Activated CD8-positive, alpha-beta memory T cell treated with anti-CD3 and anti-CD28 coated beads, Interleukin-2, amount 50 U/mL, for 1 hour (primary cell): ENCODE results near the gene TMC1.
"Not testable (repeated sequence)": the region's sequence is repeated elsewhere in the genome, so short reads cannot be mapped to it uniquely, and the experiment has no call there.

ENCODE experiments used
- DNase-seq: peaks from one replicate; pipeline ENCODE4 v3.0.0-alpha.2; 2020; ENCODE audit errors: extremely low read depth

The TMC1 gene

GRCh38 chr9:72521416-72521815, at the start of gene TMC1:
Gene TMC1 (plus strand): TSS chr9:72521608. CDS start chr9:72648649, 127,041 bp downstream.
- not testable (repeated sequence) for DNase-seq

GRCh38 chr9:72473474-72474261, 47.7 kb upstream of the TMC1 start:
- DNase-seq: no peak

GRCh38 chr9:72474676-72475075, 46.7 kb upstream of the TMC1 start:
- DNase-seq: no peak

- no peak for DNase-seq
Observed at GRCh38 chr9:72476100-72476499, 45.3 kb upstream of the TMC1 start.

- no peak for DNase-seq
Observed at GRCh38 chr9:72476617-72477437, 44.6 kb upstream of the TMC1 start.

GRCh38 chr9:72477930-72478518, 43.4 kb upstream of the TMC1 start:
- no peak for DNase-seq

GRCh38 chr9:72478966-72479365, 42.4 kb upstream of the TMC1 start:
- no peak for DNase-seq

GRCh38 chr9:72480261-72480660, 41.1 kb upstream of the TMC1 start:
- DNase-seq: not testable (repeated sequence)

GRCh38 chr9:72480921-72481320, 40.5 kb upstream of the TMC1 start:
- DNase-seq: no peak

- no peak for DNase-seq
Observed at GRCh38 chr9:72485821-72486593, 35.4 kb upstream of the TMC1 start.

GRCh38 chr9:72486594-72486955, 34.8 kb upstream of the TMC1 start:
- DNase-seq: no peak

GRCh38 chr9:72487665-72488064, 33.7 kb upstream of the TMC1 start:
- DNase-seq: not testable (repeated sequence)

GRCh38 chr9:72489986-72490385, 31.4 kb upstream of the TMC1 start:
- DNase-seq: no peak

- DNase-seq: no peak
Observed at GRCh38 chr9:72491242-72491641, 30.2 kb upstream of the TMC1 start.

GRCh38 chr9:72494051-72494450, 27.4 kb upstream of the TMC1 start:
- DNase-seq: no peak

- no peak for DNase-seq
Observed at GRCh38 chr9:72497447-72498046, 23.9 kb upstream of the TMC1 start.

GRCh38 chr9:72506615-72507014, 14.8 kb upstream of the TMC1 start:
- DNase-seq: no peak

GRCh38 chr9:72509053-72509452, 12.4 kb upstream of the TMC1 start:
- no peak for DNase-seq

GRCh38 chr9:72509635-72510034, 11.8 kb upstream of the TMC1 start:
- no peak for DNase-seq

GRCh38 chr9:72521011-72521410, 397 bp upstream of the TMC1 start:
- DNase-seq: not testable (repeated sequence)

GRCh38 chr9:72524820-72525540, 3.6 kb downstream of the TMC1 start:
- DNase-seq: no peak
